ENCODE results near the gene GLP1R. TPM values are rescaled to one million over a fixed set of nuclear protein-coding genes. Genes with fewer than 3 reads are reported as not detected.

The GLP1R gene
- polyA plus RNA-seq, 2 of the 4 experiments (the other 2 are of a cell fraction): not detected

DNA sequence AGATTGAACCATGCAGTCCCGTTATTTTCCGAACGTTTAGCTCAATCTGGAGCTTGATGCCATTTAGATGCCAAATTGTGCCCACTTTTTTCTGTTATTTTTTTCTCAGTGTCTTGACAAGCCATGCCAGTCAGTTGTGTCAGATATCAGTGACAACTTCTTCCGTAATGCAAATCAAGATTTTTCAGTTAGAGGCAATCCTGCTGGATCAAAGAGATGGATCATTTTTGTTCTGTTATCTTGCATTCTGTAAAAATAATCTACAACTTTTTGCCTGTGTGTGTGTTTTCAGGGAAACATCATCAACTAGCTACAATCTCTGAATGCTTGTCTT lies 31.1 kb upstream of the GLP1R start (continued):
- TF ChIP-seq ESRRA (IDR thresholded peaks at IDR 0.05; ENCODE audit: borderline replicate concordance, low read length): no peak
- no peak for TF ChIP-seq CHD4 (IDR thresholded peaks at IDR 0.05; ENCODE audit: borderline replicate concordance)
- no peak for TF ChIP-seq CHD2 (IDR thresholded peaks at IDR 0.05; ENCODE audit: low read length, partially characterized antibody)
- TF ChIP-seq, protein P1, sequence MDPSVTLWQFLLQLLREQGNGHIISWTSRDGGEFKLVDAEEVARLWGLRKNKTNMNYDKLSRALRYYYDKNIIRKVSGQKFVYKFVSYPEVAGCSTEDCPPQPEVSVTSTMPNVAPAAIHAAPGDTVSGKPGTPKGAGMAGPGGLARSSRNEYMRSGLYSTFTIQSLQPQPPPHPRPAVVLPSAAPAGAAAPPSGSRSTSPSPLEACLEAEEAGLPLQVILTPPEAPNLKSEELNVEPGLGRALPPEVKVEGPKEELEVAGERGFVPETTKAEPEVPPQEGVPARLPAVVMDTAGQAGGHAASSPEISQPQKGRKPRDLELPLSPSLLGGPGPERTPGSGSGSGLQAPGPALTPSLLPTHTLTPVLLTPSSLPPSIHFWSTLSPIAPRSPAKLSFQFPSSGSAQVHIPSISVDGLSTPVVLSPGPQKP (IDR thresholded peaks at IDR 0.05; ENCODE audit: low read depth, low read length): no peak
- TF ChIP-seq JUN (IDR thresholded peaks at IDR 0.05): no peak

DNA sequence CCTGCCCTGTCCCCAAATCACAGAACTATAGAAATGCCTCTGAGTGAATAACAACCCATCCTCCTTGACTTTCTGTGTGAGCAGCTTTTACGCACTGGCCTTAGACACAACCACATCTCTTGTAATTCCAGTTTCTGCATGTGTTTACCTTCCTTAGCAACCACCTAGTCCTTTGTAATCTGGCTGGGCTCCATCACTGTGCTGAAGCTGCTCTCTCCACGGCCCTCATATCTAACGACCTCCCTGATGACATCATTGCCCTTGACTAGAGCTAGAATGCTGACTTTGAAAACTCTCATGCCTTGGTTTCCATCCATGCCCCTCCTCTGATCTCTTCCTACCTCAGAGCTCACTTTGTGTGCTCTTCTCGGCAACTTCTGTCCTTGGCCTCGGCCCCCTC lies 30.5 kb upstream of the GLP1R start:
- Histone ChIP-seq H3K27ac (no peak overlapping the region), H3K4me3 (no peak overlapping the region), H3K4me1 (no peaks in the 10 kb centered on the region), H3K4me2 (no peak overlapping the region), H3K9me3 (no peaks in the 10 kb centered on the region)
- TF ChIP-seq RCOR1 (IDR thresholded peaks at IDR 0.05; ENCODE audit: low read depth, low read length): no peak
- no peak for TF ChIP-seq ESRRA (IDR thresholded peaks at IDR 0.05; ENCODE audit: borderline replicate concordance, low read length)
- TF ChIP-seq, protein P2, sequence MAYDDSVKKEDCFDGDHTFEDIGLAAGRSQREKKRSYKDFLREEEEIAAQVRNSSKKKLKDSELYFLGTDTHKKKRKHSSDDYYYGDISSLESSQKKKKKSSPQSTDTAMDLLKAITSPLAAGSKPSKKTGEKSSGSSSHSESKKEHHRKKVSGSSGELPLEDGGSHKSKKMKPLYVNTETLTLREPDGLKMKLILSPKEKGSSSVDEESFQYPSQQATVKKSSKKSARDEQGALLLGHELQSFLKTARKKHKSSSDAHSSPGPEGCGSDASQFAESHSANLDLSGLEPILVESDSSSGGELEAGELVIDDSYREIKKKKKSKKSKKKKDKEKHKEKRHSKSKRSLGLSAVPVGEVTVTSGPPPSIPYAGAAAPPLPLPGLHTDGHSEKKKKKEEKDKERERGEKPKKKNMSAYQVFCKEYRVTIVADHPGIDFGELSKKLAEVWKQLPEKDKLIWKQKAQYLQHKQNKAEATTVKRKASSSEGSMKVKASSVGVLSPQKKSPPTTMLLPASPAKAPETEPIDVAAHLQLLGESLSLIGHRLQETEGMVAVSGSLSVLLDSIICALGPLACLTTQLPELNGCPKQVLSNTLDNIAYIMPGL (CRISPR knock-in tag; IDR thresholded peaks at IDR 0.05; ENCODE audit: borderline replicate concordance): no peak
- TF ChIP-seq CHD4 (IDR thresholded peaks at IDR 0.05; ENCODE audit: borderline replicate concordance): no peak
- TF ChIP-seq TP53 (CRISPR knock-in tag; IDR thresholded peaks at IDR 0.05): no peak
- no peak for TF ChIP-seq RAD21 (conservative IDR thresholded peaks at IDR 0.05 in 1 of 2, IDR thresholded peaks at IDR 0.05 in 1 of 2)
- no peak for TF ChIP-seq ZFP36 (IDR thresholded peaks at IDR 0.05; ENCODE audit: borderline replicate concordance, partially characterized antibody)
- TF ChIP-seq GATA3 (IDR thresholded peaks at IDR 0.05; ENCODE audit: borderline replicate concordance): no peak
- TF ChIP-seq, protein P3, sequence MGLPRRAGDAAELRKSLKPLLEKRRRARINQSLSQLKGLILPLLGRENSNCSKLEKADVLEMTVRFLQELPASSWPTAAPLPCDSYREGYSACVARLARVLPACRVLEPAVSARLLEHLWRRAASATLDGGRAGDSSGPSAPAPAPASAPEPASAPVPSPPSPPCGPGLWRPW (IDR thresholded peaks at IDR 0.05): no peak
- TF ChIP-seq BHLHE40 (IDR thresholded peaks at IDR 0.05; ENCODE audit: low read depth, low read length): no peak
- TF ChIP-seq NPAS2 (CRISPR knock-in tag; IDR thresholded peaks at IDR 0.05; ENCODE audit: borderline replicate concordance): no peak
- TF ChIP-seq, protein P4, sequence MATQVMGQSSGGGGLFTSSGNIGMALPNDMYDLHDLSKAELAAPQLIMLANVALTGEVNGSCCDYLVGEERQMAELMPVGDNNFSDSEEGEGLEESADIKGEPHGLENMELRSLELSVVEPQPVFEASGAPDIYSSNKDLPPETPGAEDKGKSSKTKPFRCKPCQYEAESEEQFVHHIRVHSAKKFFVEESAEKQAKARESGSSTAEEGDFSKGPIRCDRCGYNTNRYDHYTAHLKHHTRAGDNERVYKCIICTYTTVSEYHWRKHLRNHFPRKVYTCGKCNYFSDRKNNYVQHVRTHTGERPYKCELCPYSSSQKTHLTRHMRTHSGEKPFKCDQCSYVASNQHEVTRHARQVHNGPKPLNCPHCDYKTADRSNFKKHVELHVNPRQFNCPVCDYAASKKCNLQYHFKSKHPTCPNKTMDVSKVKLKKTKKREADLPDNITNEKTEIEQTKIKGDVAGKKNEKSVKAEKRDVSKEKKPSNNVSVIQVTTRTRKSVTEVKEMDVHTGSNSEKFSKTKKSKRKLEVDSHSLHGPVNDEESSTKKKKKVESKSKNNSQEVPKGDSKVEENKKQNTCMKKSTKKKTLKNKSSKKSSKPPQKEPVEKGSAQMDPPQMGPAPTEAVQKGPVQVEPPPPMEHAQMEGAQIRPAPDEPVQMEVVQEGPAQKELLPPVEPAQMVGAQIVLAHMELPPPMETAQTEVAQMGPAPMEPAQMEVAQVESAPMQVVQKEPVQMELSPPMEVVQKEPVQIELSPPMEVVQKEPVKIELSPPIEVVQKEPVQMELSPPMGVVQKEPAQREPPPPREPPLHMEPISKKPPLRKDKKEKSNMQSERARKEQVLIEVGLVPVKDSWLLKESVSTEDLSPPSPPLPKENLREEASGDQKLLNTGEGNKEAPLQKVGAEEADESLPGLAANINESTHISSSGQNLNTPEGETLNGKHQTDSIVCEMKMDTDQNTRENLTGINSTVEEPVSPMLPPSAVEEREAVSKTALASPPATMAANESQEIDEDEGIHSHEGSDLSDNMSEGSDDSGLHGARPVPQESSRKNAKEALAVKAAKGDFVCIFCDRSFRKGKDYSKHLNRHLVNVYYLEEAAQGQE (IDR thresholded peaks at IDR 0.05): no peak
- no peak for TF ChIP-seq JUNB (IDR thresholded peaks at IDR 0.05)
- TF ChIP-seq SREBF2 (IDR thresholded peaks at IDR 0.05): no peak
- no peak for TF ChIP-seq CHD2 (IDR thresholded peaks at IDR 0.05; ENCODE audit: low read length, partially characterized antibody)
- TF ChIP-seq MAZ (IDR thresholded peaks at IDR 0.05; ENCODE audit: borderline replicate concordance, low read depth, low read length): no peak
- no peak for TF ChIP-seq SMC3 (IDR thresholded peaks at IDR 0.05)
- TF ChIP-seq, protein P5, sequence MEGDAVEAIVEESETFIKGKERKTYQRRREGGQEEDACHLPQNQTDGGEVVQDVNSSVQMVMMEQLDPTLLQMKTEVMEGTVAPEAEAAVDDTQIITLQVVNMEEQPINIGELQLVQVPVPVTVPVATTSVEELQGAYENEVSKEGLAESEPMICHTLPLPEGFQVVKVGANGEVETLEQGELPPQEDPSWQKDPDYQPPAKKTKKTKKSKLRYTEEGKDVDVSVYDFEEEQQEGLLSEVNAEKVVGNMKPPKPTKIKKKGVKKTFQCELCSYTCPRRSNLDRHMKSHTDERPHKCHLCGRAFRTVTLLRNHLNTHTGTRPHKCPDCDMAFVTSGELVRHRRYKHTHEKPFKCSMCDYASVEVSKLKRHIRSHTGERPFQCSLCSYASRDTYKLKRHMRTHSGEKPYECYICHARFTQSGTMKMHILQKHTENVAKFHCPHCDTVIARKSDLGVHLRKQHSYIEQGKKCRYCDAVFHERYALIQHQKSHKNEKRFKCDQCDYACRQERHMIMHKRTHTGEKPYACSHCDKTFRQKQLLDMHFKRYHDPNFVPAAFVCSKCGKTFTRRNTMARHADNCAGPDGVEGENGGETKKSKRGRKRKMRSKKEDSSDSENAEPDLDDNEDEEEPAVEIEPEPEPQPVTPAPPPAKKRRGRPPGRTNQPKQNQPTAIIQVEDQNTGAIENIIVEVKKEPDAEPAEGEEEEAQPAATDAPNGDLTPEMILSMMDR (IDR thresholded peaks at IDR 0.05): no peak
- no peak for TF ChIP-seq ZNF302 (CRISPR knock-in tag; IDR thresholded peaks at IDR 0.05)
- TF ChIP-seq RNF2 (IDR thresholded peaks at IDR 0.05; ENCODE audit: borderline replicate concordance, low read depth): no peak
- CTCF ChIA-PET: interaction anchor here (1.2 kb wide), 1 partner anchor 10 kb away, joined by 3 read pairs; no protein-coding TSS in a partner anchor
- POLR2A ChIA-PET: no interaction called here
- DNase-seq (ENCODE audit: low read depth in 1 of 2, low spot score in 1 of 2): no peak
- WGBS (ENCODE audit: missing lambda C conversion rate): 14% methylated on average over 5 of the region's 5 CpGs
- FAIRE-seq: no peak
- no peak for ATAC-seq

Data from A549 (cell line).